Prostate gland (tissue), 2 donors: ENCODE measurements around the gene MVB12B. TPM values are rescaled to one million over a fixed set of nuclear protein-coding genes. Genes with fewer than 3 reads are reported as not detected.

Experiments
- DNase-seq: peaks from one replicate; pipeline ENCODE4 v3.0.0-alpha.2; 2019; ENCODE audit warnings: low spot score
- H3K27ac ChIP-seq, 2 donors: fragments of 200-600 bp; sonication (generic); 2 replicates each; pipeline ENCODE4 v1.5.1; 2017 to 2019
- H3K27me3 ChIP-seq: fragments of 200-600 bp; sonication (generic); replicated peaks from 2 replicates; pipeline ENCODE4 v1.5.1; 2019; ENCODE audit not compliant: insufficient read depth
- H3K36me3 ChIP-seq, 2 donors: fragments of 200-600 bp; sonication (generic); 1 replicate in 1 of 2; 2 replicates in 1 of 2; pipeline versions ENCODE4 v1.5.1 to v1.8.1; 2017 to 2019
- H3K4me1 ChIP-seq: fragments of 200-600 bp; sonication (generic); replicated peaks from 2 replicates; pipeline ENCODE4 v1.5.1; 2019
- H3K4me3 ChIP-seq, 2 donors: fragments of 200-600 bp; sonication (generic); 2 replicates each; pipeline ENCODE4 v1.5.1; 2017 to 2019
- H3K9me3 ChIP-seq: fragments of 200-600 bp; sonication (generic); 2 replicates; pipeline ENCODE4 v1.5.1; 2017
- CTCF ChIP-seq, 4 experiments: fragments of 200-600 bp in 2 of 4; fragments of 450-650 bp in 2 of 4; sonication (generic) in 2 of 4; IDR thresholded peaks; 1 replicate in 3 of 4; 2 replicates in 1 of 4; pipeline ENCODE4 v1.5.1; 2016 to 2019; ENCODE audit warnings: antibody characterized with exemption in 4 of 4, mild to moderate bottlenecking in 2 of 4, moderate library complexity in 2 of 4
- POLR2A ChIP-seq: fragments of 450-650 bp; IDR thresholded peaks from one replicate; pipeline ENCODE4 v1.6.1; 2016; ENCODE audit warnings: antibody characterized with exemption, mild to moderate bottlenecking
- POLR2AphosphoS5 ChIP-seq: sonication (generic); formaldehyde crosslinking; IDR thresholded peaks from one replicate; pipeline ENCODE4 v1.6.1; 2017; ENCODE audit warnings: antibody characterized with exemption
- WGBS: methylation state at CpG from one replicate; pipeline ENCODE4 v1.1.5; 2018; 5-methylcytosine and 5-hydroxymethylcytosine counted together
- intact Hi-C: fragments of 100-400 bp; cut with DNase I; formaldehyde crosslinking; loops from one replicate; pipeline ENCODE4 v1.14.2; 2022
- total RNA-seq, 2 donors: library from RNA; depleted of rRNA; stranded (reverse); fragments of >200 nt; gene quantifications; one replicate each; pipeline ENCODE4 v1.1.0, GENCODE V29; 2016

The MVB12B gene
- total RNA-seq, 2 donors from 2014 or later = 17.3 to 28.4 TPM

- no peak for DNase-seq
- Histone ChIP-seq H3K4me3 (peak overlapping the region in 1 of 2 donors; percentile 51), H3K36me3 (no peaks in the 10 kb centered on the region), H3K27ac (peak overlapping the region; percentile 79 to 81), H3K27me3 (no peaks in the 10 kb centered on the region), H3K9me3 (no peaks in the 10 kb centered on the region), H3K4me1 (peaks cover 7% of the 10 kb centered on the region)
- WGBS = 79% methylated on average over 6 of the region's 6 CpGs
- intact Hi-C loops = loop anchor here (5.0 kb wide), 1 partner anchor 51 kb away; no protein-coding TSS in a partner anchor
- TF ChIP-seq POLR2AphosphoS5 (no peak), POLR2A (no peak), CTCF (IDR thresholded peaks at IDR 0.05) (no peak)
Measured at GRCh38 chr9:126325821-126326220, 808 bp upstream of the MVB12B start.

- Histone ChIP-seq H3K27me3 (no peaks in the 10 kb centered on the region), H3K36me3 (no peaks in the 10 kb centered on the region), H3K9me3 (no peaks in the 10 kb centered on the region), H3K27ac (peak overlapping the region; percentile 62 to 81), H3K4me3 (peak overlapping the region; percentile 45 to 51), H3K4me1 (peaks cover 7% of the 10 kb centered on the region)
- no peak for DNase-seq
- WGBS = 10% methylated on average over 11 of the region's 59 CpGs
- peak in 1 of 4 experiments; percentile 6 for TF ChIP-seq CTCF (IDR thresholded peaks at IDR 0.05)
- no peak for TF ChIP-seq POLR2A
- intact Hi-C loops = loop anchor here (5.0 kb wide), 1 partner anchor 50 kb away; no protein-coding TSS in a partner anchor
Measured at GRCh38 chr9:126327006-126327713, 531 bp downstream of the MVB12B start.

- H3K27ac ChIP-seq = peak overlapping the region in 1 of 2 donors; percentile 62
- intact Hi-C loops = loop anchor here (5.0 kb wide), 1 partner anchor 50 kb away; no protein-coding TSS in a partner anchor
- WGBS = 26% methylated on average over 5 of the region's 5 CpGs
- TF ChIP-seq POLR2AphosphoS5 (no peak), CTCF (IDR thresholded peaks at IDR 0.05) (no peak), POLR2A (no peak)
- no peaks in the 10 kb centered on the region for H3K27me3 ChIP-seq
- H3K4me1 ChIP-seq = peaks cover 7% of the 10 kb centered on the region
- DNase-seq = no peak
- no peaks in the 10 kb centered on the region for H3K36me3 ChIP-seq
- H3K9me3 ChIP-seq = no peaks in the 10 kb centered on the region
- peak overlapping the region; percentile 45 to 51 for H3K4me3 ChIP-seq
Measured at GRCh38 chr9:126327714-126328185, 1.1 kb downstream of the MVB12B start.

- intact Hi-C loops = loop anchor here (5.0 kb wide), 1 partner anchor 49 kb away; no protein-coding TSS in a partner anchor
- TF ChIP-seq POLR2A = no peak
- no peak for TF ChIP-seq POLR2AphosphoS5
- TF ChIP-seq CTCF (IDR thresholded peaks at IDR 0.05) = no peak
- Histone ChIP-seq H3K36me3 (no peaks in the 10 kb centered on the region), H3K4me3 (no peak overlapping the region), H3K9me3 (no peaks in the 10 kb centered on the region), H3K27ac (peak overlapping the region in 1 of 2 donors; percentile 62), H3K4me1 (peaks cover 7% of the 10 kb centered on the region), H3K27me3 (no peaks in the 10 kb centered on the region)
- no peak for DNase-seq
- 96% methylated on average over 3 of the region's 3 CpGs for WGBS
Measured at GRCh38 chr9:126328407-126328806, 1.8 kb downstream of the MVB12B start.
